ENCODE data around the gene ASPHD2. TPM values are rescaled to one million over a fixed set of nuclear protein-coding genes. Genes with fewer than 3 reads are reported as not detected.

The ASPHD2 gene
- total RNA-seq, 4 donors from 2014 or later, result 1.0 to 1.4 (median 1.2) TPM

DNA sequence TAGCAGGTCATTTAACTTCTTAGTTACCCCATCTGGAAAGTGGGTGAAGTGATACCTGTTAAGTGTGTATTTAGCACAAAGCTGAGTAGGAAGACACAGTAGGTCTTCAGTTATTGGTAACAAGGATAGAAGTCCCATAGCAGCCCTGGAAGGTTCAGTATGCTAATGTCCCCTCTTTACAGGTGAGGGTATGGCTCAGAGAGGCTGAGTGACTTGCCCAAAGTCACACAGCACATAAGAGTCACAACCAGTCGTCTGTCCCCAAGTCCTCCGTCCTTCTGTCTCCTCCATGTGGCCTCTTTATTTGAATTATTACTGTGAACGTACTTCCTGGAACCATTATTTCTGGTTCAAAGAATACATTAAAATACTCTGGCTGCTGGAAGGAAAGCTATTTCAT lies 10.5 kb downstream of the ASPHD2 start:
- WGBS, 2 donors (ENCODE audit: low coverage in 1 of 2), result 71 to 75% methylated on average over 3 of the region's 3 CpGs
- no peak for ATAC-seq
- TF ChIP-seq, protein P1, sequence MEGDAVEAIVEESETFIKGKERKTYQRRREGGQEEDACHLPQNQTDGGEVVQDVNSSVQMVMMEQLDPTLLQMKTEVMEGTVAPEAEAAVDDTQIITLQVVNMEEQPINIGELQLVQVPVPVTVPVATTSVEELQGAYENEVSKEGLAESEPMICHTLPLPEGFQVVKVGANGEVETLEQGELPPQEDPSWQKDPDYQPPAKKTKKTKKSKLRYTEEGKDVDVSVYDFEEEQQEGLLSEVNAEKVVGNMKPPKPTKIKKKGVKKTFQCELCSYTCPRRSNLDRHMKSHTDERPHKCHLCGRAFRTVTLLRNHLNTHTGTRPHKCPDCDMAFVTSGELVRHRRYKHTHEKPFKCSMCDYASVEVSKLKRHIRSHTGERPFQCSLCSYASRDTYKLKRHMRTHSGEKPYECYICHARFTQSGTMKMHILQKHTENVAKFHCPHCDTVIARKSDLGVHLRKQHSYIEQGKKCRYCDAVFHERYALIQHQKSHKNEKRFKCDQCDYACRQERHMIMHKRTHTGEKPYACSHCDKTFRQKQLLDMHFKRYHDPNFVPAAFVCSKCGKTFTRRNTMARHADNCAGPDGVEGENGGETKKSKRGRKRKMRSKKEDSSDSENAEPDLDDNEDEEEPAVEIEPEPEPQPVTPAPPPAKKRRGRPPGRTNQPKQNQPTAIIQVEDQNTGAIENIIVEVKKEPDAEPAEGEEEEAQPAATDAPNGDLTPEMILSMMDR (IDR thresholded peaks at IDR 0.05), result no peak
- TF ChIP-seq POLR2AphosphoS5 (IDR thresholded peaks at IDR 0.05) (no peak), POLR2A (IDR thresholded peaks at IDR 0.05) (no peak), EP300 (IDR thresholded peaks at IDR 0.05) (no peak)

GRCh38 chr22:26442086-26442756 lies 13.2 kb downstream of the ASPHD2 start:
- Histone ChIP-seq H3K27me3 (peaks cover 6% of the 10 kb centered on the region), H3K27ac (no peak overlapping the region), H3K4me3 (no peak overlapping the region), H3K4me1 (peaks cover 0 to 4% (median 0%) of the 10 kb centered on the region in 3 donors), H3K9me3 (no peaks in the 10 kb centered on the region), H3K36me3 (peaks cover 0 to 5% of the 10 kb centered on the region in 2 donors)
- 81 to 83% methylated on average over 4 of the region's 4 CpGs for WGBS, 2 donors (ENCODE audit: low coverage in 1 of 2)
- no peak for TF ChIP-seq POLR2AphosphoS5 (IDR thresholded peaks at IDR 0.05)
- TF ChIP-seq EP300 (IDR thresholded peaks at IDR 0.05), result no peak
- TF ChIP-seq, protein P1 (IDR thresholded peaks at IDR 0.05), result no peak
- TF ChIP-seq POLR2A (IDR thresholded peaks at IDR 0.05), result no peak
- no peak for ATAC-seq

More for the DNA sequence above, 10.5 kb downstream of the ASPHD2 start:
- H3K27me3 ChIP-seq, result peaks cover 10% of the 10 kb centered on the region
- no peaks in the 10 kb centered on the region for H3K4me1 ChIP-seq
- no peaks in the 10 kb centered on the region for H3K9me3 ChIP-seq
- no peak overlapping the region for H3K27ac ChIP-seq
- peaks cover 0 to 5% of the 10 kb centered on the region in 2 donors for H3K36me3 ChIP-seq
- no peak overlapping the region for H3K4me3 ChIP-seq

GRCh38 chr22:26443901-26444690 lies 15.0 kb downstream of the ASPHD2 start:
- ATAC-seq, result no peak
- peaks cover 0 to 5% of the 10 kb centered on the region in 2 donors for H3K36me3 ChIP-seq
- no peaks in the 10 kb centered on the region for H3K9me3 ChIP-seq
- no peak overlapping the region for H3K27ac ChIP-seq
- peaks cover 6% of the 10 kb centered on the region for H3K27me3 ChIP-seq
- H3K4me3 ChIP-seq, result no peak overlapping the region
- WGBS, 2 donors (ENCODE audit: low coverage in 1 of 2), result 40 to 81% methylated on average over 1 to 8 of the region's 16 CpGs
- TF ChIP-seq, protein P1 (IDR thresholded peaks at IDR 0.05), result no peak
- TF ChIP-seq EP300 (IDR thresholded peaks at IDR 0.05), result no peak
- TF ChIP-seq POLR2A (IDR thresholded peaks at IDR 0.05), result no peak
- no peak for TF ChIP-seq POLR2AphosphoS5 (IDR thresholded peaks at IDR 0.05)
- H3K4me1 ChIP-seq, result peaks cover 0 to 22% (median 0%) of the 10 kb centered on the region in 3 donors

DNA sequence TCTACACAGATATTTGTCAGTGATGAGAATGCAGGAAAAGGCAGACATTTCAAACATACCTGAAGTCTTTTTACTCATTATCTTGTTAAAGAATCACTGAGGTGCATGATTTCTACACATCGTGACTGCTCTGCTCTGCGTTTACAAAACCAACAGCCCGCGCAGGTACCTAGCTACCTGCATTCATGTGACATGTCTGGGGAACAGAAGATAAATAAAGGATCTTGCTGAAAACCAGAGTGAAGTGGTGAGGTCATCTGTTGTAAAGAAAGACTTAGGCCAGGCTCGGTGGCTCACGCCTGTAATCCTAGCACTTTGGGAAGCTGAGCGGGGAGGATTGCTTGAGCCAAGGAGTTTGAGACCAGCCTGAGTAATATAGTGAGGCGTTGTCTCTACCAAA lies 15.7 kb downstream of the ASPHD2 start:
- WGBS, 2 donors (ENCODE audit: low coverage in 1 of 2), result 88 to 99% methylated on average over 6 to 7 of the region's 8 CpGs
- no peak for TF ChIP-seq POLR2A (IDR thresholded peaks at IDR 0.05)
- TF ChIP-seq, protein P1 (IDR thresholded peaks at IDR 0.05), result no peak
- TF ChIP-seq EP300 (IDR thresholded peaks at IDR 0.05), result no peak
- TF ChIP-seq POLR2AphosphoS5 (IDR thresholded peaks at IDR 0.05), result no peak
- Histone ChIP-seq H3K4me3 (no peak overlapping the region), H3K27me3 (peaks cover 6% of the 10 kb centered on the region), H3K4me1 (peaks cover 0 to 22% (median 0%) of the 10 kb centered on the region in 3 donors), H3K27ac (no peak overlapping the region), H3K36me3 (peaks cover 0 to 5% of the 10 kb centered on the region in 2 donors), H3K9me3 (no peaks in the 10 kb centered on the region)
- ATAC-seq, result no peak
